Middle frontal gyrus (tissue), 1 donor: ENCODE data around the gene UQCRQ.

Experiments
- DNase-seq: peaks from one replicate; pipeline ENCODE4 v3.0.0-alpha.2; 2015; ENCODE audit warnings: low spot score; ENCODE audit errors: extremely low spot score

The UQCRQ gene

DNA sequence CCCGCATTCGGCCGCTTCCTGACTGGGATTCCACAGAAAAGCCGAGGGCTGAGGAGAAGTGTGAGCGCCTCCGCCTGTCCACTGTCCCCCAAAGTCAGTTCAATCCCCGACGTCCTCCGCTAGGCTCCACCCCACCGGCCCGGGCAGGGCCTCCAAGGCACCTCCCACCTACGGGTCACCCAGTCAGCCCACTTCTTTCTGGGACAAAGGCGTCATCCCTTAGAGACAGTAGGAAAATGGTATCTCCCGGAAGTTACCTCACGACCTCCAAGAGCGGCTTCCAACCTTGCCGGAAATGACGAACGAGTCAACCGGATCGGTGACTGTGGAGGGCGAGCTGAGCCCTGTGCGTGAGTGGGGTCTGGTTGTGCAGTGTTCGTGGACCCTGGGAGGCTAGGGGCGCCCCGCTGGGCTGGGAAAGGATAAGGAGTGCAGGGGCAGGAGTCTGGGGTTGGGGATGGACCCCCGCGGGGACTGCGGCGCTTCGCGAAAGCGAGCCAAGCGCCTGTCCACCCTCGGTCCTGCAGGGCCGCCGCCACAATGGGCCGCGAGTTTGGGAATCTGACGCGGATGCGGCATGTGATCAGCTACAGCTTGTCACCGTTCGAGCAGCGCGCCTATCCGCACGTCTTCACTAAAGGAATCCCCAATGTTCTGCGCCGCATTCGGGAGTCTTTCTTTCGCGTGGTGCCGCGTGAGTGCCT lies at the start of gene UQCRQ, which contains the start of gene GDF9:
TSS of gene UQCRQ (plus strand) at position 301 of the 704 bp plus-strand sequence. CDS start at position 541, 240 bp downstream.
TSS of gene GDF9 (minus strand) at position 128 of the 704 bp plus-strand sequence. CDS start 1,936 bp downstream, outside the sequence.
- DNase-seq, result peak; percentile 97

DNA sequence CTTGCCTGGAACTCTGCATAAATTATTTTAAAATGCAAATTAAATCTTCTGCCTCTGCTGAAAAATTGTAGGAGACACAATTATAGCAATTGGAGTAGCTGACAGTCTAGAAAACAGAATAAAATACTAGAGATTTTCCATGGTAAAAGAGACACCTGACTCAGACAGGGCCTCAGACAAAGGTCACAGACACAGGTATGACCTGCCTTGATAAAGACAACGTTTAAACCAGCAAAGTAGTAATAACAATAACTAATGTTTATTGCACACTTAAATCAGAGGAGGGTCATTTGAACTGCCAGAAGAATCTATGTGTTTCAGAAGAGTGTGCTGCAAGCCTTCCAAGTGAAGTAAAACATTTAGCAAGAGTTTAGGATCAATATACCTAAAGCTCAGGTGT lies 49.4 kb upstream of the UQCRQ start:
- no peak for DNase-seq

GRCh38 chr5:132819468-132819867 lies 47.0 kb upstream of the UQCRQ start:
- no peak for DNase-seq

DNA sequence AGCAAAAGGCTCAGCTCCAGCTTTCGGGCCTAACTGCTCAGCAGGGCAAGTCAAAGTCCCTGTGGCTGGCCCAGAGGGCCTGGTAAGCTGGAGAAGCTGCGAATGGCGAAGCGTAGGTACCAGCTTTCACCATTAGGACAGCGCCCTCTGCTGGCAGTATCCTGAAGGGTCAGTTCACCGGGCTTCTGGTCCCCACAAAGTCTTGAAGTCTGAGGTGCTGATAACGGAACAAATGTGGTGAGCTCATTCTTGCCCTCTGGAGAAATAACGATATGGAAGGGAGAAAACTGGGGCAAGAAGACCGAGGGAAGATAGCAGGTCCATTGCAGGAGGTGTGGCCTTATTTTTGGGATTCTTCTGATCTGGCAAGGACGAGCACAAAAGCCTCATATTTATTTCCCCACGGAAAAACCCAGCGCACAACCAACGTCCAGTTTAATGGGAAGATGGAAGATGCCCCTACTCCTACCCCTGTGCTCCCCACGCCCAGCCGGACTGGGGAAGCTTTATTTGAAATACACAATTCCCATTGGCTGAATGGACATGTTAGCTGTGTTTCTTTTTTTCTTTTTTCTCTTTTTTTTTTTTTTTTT lies 46.2 kb upstream of the UQCRQ start:
- DNase-seq, result peak; percentile 92

DNA sequence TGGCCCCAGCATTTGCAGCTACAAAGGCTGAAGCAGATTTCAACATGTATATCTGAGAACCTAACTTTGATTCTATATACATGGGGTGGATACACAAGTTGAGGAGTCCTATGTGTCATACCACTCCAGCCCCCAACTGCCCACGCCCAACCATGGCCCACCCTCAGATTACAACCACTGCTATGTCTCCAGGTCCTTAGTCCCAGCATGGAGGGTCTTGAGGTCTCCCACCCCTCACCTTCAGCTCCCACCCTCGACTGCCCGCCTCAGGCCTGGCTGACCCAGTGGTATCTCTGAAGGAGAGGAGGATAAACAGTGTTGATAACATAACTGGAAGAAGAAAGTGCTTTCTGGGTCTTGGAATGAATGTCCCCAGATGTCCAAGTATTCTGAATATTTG lies 45.1 kb upstream of the UQCRQ start:
- no peak for DNase-seq

DNA sequence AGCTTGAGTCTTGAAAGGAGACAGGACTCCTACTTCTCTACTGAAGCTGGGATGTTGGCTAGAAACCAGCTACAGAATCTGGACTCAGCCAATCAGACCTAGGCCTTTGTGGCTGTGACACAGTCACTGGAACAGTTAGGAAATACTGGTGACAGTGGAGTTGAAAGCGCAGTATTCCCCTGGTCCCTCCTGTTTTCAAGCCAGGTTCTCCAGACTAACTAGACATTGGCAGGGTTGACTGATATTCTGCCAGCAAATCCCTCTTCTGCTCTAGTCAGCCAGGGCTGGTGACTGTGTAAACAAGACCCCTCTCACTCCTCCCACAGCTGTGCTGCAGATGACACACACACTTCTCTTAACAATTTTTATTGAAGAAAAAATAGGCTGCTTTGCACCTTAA lies 44.7 kb upstream of the UQCRQ start:
- no peak for DNase-seq

DNA sequence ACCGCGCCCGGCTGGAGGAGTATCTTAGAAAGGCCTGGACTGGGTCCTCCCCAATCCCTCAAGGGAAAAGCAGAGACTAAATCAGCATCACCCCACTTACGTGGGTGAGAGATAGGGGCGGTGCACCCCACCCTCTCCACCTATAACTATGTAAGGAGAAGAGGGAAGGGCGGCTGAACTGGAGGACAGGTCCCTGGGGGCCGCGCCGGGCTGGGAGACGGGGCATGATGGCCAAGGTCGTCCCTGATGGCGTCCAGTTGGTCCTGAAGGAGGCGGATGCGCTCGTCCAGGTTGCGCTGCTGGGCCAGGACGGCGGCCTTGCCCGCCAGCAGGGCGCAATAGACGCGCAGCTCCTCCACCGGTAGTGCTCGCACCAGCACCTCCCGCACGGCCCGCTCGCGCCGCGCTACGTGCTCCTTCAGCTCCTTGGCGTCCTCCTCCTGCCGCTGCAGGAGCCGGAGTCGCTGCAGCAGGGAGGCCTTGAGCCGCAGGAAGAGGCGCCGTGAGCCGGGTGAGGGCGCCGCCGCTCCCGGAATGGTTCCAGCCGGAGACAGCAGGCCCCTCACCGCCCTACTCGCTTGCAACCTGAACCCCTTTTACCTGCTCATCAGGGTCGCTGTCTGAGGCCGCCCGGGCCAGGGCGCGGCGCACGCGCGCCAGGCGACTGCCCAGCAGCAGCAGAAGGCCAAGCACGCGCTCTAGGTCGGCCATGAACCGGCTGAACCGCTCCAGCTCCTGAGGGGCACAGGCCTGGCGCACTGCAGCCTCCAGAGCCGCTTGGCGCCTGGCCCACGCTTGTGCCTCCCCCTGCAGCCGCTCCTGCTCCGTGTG lies 43.6 kb upstream of the UQCRQ start:
- no peak for DNase-seq

DNA sequence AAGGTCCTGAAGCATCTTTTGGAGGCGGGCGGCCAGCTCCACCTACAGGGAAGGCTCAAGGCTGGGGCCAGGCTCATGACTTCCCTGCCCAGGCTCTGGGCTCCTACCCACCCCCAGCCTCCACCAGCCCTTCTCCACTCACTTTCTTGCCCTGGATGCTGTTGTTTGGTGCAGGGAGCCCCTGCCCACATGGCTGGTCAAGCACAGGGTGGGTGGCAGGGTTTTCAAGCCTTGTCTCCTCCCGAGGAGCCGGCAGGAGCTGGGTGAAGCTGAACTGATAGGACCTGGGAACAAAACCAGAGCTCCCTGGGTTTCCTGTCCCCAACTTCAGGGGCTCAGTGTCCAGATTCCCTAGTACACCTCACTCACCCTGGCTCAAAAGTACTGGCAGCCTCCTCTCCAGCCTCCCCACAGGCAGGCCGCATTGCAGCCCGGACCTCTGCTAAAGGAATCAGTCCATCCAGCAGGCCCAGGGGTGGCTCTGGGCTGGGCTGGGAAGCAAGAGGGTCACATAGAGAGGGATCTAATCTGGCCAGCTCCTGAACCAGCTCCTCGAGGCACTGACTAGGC lies 42.9 kb upstream of the UQCRQ start:
- DNase-seq, result no peak

DNA sequence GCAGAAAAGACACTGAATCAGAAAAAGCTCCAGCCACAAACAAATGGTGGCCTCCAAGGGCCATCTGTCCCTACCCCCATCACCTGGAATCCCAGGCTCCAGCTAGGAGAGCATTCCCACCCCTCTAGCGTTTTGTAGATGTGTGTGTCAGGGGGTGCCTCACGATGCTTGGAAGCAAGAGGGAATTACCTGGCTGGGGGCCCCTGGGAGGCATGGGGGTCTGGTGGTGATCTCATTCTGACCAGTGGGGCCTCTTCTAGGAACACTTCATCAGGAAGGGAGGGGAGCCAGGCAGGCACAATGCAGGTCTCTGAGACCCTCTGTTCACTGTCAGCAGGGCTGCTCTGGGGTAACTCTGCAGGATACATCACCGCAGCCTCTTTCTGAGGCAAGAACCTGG lies 42.0 kb upstream of the UQCRQ start:
- DNase-seq, result no peak

DNA sequence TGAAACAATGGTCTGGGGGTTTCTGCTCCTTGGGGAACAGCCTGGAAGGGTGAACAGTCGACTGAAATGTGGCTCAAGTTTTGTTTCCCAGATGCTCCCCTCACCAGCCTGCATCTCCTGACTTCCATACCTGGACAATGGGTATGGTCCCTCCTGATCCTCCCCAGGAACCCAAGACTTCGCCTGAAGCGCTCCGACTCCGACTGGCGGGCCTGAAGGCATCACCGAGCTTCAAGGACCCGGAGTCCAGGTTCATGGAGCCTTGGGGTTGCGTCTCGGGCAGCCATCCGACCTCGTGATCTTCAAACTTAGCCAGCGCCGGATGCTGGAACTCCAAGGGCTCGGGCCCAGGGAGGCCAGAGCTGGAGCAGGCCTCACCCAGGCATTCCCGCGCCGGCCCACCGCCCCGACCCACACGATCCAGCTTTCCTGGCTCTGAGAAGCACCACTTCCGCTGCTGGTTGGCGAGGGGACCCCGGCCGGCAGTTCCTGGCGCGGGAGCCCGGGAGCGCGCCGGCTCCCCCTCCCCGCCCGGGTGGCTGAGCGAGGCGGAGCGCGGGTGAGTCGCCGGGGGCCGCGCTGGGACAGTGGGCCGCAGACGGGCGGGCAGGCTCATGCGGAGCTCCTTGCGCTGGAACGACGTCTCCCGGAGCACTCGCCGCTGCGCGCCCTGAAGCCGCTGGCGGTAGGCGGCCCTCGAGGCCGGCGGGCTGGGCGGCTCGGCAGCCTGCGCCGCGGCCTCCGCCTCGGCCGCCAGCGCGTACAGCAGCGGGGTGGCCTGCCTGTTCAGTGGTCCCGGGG lies 41.2 kb upstream of the UQCRQ start:
- no peak for DNase-seq

GRCh38 chr5:132825834-132826391 lies 40.5 kb upstream of the UQCRQ start:
- DNase-seq, result no peak

DNA sequence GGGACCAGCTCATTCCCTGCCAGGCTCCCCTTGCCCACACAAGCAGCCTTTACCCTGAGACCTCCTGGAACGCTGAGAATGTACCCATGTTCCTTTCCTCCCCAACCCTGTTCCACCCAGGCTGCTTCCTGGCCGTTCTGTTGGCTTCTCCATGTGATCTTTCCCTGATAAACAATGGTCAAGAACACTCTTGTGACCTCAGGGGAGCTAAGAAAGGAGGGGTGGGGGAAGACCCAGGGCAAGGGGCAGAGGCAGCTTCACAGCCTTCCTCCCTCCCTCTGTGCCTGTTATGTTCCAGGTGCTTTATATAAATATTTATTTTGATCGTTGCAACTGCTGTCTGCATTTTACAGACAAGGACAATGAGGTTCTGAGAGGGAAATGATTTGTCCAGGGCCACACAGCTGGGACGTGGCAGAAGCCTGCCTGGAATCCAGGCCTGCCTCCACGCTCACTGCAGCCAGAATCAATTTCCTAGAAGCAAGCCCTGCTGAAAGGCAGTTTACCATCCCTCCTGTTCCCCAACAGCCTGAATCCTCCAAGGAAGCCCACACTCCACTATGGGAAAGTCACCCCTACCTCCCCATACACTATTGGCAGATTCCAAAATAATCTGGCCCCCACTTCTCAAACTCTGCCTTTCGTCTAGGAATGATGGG lies 39.9 kb upstream of the UQCRQ start:
- no peak for DNase-seq

DNA sequence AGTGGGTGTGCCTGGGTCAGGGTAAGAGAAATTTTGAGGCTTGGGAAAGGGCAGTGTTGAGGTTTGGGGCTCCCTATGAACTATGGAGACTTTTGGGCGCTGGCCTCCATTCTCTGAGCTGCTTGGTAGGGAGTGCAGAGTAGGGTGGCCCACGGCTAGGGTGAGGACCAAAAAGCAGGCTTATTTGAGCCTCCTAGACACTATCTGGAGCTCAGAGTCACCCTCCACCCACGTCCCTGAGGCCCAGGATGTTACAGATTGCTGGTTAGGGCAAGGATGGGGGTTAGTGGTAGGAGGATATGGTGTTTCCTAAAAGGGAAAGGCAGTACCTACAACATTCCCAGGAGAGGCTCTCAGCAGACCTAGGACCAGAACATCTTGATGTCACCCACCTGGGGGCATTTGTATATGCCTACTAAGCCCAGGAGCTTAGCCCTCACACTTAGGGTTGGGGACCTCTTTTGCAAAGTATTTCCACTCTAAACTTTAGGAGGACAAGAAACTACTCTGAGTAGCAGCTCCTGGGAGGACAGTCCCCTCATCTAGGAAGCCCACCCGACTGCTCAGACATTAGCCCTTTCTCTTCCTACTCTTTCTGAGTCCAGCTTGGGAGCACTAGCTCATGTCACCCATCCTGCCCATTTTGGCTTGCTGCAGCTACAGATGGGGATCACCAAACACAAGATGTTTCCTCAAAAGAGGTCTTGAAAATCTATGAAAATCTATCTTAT lies 38.3 kb upstream of the UQCRQ start:
- DNase-seq, result no peak

DNA sequence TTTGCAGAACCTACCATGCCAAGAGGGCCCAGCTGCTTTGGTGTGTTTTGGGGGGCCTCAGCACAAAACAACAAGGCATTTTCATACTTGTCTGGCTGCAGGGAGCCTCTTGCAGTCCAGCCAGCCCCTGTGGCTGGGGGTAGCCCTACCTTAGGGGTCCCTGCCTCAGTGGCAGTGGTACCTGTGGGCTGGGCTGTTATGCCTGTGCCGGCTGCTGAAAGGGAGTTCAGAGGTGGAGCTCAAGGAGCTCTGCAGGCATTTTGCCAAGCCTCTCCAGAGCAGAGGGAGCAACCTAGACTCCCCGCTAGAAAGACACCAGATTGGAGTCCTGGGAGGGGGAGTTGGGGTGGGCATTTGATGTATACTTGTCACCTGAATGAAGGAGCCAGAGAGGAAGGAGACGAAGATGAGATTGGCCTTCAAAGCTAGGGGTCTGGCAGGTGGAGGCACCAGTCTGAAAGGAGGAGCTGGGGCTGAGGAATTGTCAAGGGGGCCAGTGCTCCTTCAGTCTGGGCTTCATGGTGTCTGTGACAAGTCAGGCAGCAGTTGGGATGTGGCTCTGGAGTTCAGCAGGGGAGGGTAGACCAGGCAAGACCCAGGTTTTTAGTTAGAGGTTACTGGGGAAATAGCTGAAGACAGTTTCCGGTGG lies 37.5 kb upstream of the UQCRQ start:
- no peak for DNase-seq

GRCh38 chr5:132829742-132830435 lies 36.6 kb upstream of the UQCRQ start:
- no peak for DNase-seq

DNA sequence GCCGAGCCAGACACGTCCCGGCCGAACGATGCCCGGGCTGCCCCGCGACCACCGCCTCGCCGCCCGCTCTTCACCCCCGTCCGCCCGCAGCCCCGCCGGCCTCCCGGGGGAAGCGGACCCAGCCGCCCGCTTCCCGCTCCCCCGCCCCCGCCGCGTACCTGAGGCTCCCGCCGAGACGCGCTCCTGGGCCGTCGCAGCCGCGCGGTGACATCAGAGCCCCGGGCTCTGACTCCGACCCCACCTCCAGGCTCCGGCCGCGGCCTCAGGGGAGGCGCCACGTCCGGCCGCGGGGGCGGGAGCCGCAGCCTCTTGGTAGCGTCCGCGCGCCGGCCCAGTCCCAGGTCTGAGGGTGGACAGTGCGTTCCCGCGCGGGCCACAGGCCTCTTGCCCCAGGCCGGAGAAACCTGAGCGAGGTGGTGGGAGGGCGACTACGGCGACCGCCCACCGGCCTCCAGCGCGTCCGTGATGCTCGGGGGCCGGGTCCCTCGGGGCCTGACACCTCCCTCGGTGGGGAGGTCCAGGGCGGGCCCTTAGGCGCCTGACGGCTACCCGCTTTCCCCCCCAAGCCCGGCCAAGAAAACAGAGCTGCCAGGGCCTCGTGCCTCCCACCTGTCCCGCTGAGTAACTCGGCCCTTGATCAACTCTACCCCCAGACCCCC lies 35.9 kb upstream of the UQCRQ start, which contains the start of gene SHROOM1:
TSS of gene SHROOM1 (minus strand) at position 212 of the 659 bp plus-strand sequence. CDS start 4,507 bp downstream, outside the sequence.
- DNase-seq, result no peak

- no peak for DNase-seq
Observed at GRCh38 chr5:132831095-132831860, 35.2 kb upstream of the UQCRQ start.
